G401.6 (cell line): ENCODE data around the gene CTTN.

Experiments used
- FAIRE-seq: peaks from 2 replicates; lab custom pipeline; 2012; peaks lifted over from hg19 to GRCh38; lab: Jason Lieb, UNC

Gene CTTN

GRCh38 chr11:70477609-70478008 is 79.3 kb downstream of the CTTN start:
- no peak for FAIRE-seq

GRCh38 chr11:70478166-70478890 is 80.0 kb downstream of the CTTN start:
- no peak for FAIRE-seq

- FAIRE-seq: no peak
Observed at GRCh38 chr11:70480711-70481110, 82.4 kb downstream of the CTTN start.

GRCh38 chr11:70481625-70482528 is 83.5 kb downstream of the CTTN start:
- no peak for FAIRE-seq

GRCh38 chr11:70482529-70482917 is 84.2 kb downstream of the CTTN start:
- FAIRE-seq: no peak

- no peak for FAIRE-seq
Observed at GRCh38 chr11:70483077-70483861, 84.9 kb downstream of the CTTN start.

GRCh38 chr11:70483917-70484316 is 85.6 kb downstream of the CTTN start:
- no peak for FAIRE-seq

GRCh38 chr11:70485326-70486025 is 87.1 kb downstream of the CTTN start:
- FAIRE-seq: no peak

- no peak for FAIRE-seq
Observed at GRCh38 chr11:70486026-70486415, 87.7 kb downstream of the CTTN start.
